GM18499 (cell line): ENCODE results near the gene ADCY5.

Source experiments
- ATAC-seq: cut with Tn5 transposase; IDR thresholded peaks from one replicate; pipeline ENCODE4 v1.9.1; 2021; ENCODE audit warnings: moderate number of reproducible peaks; ENCODE audit not compliant: insufficient read depth, unreplicated experiment

Gene ADCY5

DNA sequence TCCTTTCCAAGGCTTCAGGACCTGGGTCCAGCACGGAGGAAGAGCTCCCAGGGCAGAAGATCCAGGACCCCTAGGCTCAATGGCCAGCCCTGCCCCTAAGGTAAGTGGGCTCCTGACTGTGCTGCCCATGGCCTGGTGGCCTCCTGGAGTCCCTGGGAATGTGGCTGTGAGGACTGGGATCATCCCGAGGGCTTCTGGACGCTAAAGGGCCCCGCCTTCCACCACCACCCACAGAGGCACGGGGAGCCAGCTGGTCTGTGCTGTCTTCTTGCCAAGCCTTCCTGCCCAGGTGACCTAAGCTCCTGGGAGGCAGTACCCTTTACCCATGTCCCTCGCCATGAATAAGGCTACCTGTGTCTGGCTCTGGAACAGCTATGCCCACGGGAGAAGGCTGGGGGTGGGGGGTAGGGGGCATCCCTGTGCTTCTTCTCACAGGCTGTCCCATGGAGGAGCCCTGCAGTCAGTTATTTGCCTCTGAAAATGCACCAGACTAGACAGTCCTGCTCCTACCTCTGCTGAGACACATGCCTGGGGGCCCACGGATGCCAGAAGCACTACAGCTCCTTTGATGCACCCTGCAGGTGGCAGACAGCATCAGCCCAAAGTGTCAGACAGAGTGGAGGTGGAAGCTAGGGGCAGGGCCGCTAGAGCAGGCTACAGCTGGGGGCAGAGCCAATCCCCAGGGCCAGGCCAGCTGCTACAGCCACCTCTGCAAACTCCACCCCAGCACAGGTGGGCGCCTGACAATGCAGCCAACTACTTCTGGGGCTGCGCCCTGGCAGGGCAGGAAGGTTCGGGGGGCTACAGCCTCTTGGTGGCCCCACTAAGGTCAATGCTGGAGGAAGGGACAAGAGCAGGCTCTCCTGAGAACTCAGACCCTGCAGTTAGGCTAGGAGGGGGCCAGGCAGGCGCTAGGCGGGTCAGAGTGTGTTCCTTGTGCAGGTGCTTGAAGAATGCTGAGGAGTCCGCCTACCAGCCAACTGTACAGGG, 156.3 kb downstream of the ADCY5 start:
- ATAC-seq = no peak

DNA sequence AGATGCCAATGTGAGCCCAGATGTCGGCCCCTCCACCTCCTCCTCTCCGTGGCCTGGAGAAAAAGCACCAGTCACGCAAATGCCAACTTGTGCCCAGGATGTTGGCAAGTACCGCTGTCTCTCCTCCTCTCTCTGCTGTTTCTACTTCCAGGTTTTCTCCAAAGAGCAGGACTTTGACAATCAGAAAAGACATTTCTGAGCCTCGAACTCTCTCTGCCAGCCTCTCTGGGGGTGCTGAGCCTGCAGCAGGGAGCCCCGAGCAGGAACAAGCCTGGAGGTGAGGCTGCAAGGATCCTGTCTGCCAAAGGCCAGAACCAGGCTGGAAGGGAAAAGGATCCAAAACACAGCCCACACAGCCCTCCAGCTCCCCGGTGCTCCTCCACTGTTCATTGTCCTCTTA, 157.5 kb downstream of the ADCY5 start:
- ATAC-seq = no peak

DNA sequence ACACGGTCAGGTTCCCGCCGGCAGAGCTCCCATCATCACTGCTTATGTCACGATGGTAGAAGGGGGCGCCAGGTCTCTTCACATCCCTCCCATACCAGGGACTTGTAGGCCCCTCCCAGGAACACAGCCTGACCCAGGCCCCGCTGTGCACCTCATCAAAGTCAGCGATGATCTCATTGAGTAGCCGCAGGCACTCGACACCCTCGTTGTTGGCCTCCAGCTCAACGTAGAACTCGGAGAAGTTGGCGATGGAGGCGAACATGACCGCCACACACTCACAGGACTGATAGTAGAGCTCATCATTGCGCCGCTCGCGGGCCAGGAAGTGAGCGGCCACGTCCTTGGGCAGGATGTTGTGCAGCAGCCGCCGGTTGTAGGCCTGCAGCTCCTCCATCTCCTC, 157.9 kb downstream of the ADCY5 start:
- ATAC-seq = no peak

DNA sequence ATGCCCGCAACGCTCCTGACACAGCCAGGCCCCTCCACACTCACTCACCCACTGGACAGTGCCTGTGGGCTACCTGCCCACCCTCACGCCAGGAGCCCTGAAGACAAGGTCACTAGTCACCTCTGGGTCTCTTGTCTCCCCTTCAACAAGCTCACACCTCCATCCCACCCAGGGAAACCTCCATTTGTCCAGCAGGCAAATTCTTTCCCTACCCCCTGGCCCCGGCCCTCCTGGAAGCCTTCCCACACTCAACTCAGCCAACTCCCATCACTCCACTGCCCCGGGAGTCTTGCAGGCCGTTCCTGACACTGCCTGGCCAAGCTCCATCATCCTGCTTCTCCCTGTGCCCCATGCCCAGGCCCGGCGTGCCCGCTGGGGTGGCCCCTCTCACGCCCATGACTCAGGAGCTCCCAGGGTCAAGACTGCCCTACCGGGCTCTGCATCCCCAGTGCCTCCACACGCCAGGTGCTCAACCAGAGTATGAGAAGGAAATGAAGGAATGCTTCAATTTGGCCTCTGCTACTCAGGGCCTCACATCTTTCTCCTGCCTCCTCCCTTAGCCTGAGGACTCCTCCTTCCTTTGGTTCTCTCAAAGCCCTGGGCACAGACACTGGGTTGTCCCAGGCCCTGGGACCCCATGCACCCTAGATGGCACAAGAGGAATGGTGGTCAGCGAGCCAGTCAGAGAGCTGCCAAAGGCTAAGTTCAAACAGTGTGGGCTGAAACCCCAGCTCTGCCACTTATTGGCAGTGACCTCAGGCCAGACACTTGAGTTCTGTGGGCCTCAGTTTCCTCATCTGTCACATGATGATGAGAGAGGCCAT, 158.6 kb downstream of the ADCY5 start:
- no peak for ATAC-seq

DNA sequence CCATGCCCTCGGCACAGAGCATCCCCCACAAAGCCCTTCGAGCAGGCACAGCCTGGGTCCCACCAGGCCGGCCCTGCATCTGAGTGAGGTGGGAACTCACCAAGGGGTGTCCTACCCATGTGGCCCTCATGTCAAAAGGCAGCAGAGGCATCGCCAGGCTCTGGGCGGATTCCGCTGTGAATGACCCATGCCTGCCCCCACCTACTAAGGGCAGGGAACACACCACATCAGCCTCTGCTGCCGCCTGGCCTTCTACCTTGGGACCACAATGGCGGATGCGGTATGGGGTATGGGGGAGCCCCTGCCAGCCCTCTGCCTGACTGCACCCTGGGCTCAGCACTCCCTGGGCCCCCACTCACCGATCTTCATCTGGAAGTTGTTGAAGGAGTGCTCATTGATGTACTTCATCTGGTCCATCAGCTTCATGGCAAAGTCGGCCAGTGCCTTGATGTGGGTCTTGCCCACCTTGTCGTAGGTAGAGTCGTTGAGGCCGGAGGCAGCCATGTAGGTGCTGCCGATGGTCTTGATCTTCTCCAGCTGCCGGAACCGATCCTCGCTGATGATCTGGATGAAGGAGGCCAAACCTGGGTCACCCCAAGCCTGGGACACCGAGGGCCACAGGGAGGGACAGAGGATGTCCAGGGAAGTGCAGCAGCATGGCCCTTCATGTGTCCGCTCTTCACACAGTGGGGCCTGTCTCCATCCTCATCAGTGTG, 159.3 kb downstream of the ADCY5 start:
- ATAC-seq = no peak

DNA sequence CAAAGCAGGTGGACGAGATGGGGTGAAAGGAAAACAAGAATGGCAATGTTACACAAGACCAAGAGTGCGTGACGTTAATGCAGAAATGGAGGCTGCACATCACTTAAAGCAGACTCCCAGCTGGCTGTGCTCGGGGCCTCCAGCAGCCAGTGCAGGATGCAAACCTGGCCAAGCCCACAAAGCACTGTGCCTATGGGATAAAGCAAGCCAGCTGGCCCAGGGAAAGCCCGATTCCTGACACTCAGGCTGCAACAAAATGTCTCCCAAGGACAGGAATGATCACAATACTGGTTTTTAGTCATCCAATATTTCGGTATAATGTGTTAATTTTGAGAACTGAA, 161.0 kb downstream of the ADCY5 start:
- ATAC-seq = no peak

DNA sequence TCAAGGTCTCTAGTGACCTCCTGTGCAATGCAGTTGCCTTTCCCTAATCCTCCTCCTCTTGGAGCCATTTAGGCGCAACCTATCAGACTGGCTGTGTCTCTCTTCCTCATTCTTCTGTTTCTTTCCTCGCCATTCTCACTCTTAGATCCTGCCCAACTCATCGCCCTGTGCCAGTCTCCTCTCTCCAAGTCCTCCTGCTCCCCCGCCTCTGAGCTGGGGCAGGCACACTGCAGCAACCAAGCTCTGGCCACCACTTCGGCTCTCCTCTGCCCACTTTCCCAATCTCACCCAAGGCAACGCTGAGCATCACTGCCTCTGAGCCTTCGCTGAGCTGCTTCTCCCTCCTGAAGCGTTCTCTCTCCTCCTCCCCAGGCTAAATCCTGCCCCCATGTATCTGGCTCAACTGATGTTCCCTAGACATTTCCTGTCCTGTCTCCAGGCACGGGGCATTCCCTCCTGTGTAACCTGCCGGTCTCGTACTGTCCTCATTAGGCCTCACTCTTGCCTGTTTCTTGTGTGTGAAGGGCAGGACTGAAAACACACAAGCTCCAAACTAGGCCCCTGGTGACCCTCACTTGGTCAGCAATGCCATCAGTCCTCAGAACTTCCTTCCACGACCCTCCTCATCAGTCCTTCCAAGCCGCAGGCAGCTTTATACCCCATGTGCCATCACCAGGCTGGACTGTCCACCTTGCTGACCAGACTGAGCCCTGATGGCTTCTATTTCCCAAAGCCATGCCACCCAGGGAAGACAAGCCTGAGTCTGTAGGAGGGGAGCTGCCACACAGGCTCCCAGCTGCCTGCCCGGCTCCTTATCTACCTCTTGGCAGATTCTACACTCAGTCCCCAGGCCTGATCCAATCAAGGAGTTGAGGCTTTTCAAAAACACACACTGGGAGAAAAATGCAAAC, 161.6 kb downstream of the ADCY5 start:
- no peak for ATAC-seq

DNA sequence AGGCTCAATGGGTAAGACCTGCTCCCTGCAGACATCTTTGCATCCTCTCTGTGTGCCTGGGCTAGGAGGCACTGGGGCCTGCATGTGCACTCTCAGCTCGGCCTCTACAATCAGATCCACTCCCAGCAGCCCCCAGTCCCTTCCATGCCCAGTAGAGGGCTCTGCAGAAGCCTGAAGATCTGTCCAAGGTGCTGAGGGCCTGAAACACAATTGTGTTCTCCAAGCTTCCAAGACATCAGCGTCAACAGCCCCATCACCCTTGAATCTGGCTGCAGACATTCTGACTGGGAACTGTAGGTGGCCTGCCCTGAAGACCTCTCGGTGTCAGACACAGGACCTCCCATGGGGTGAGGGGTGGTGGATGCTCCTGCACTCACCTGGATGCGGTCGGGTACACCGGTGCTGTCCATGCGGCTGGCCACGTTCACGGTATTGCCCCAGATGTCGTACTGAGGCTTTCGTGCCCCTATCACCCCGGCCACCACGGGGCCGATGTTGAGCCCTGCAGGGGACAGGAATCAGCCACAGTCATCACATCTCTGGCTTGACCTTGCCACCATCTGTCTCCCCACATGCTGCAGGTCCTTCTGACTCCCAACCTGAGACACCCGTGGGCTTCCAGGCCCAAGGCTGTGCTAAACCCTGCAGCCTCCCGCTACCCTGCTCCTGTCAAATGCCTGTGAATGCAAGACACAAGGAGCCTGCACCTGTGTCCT, 162.4 kb downstream of the ADCY5 start:
- ATAC-seq = no peak

DNA sequence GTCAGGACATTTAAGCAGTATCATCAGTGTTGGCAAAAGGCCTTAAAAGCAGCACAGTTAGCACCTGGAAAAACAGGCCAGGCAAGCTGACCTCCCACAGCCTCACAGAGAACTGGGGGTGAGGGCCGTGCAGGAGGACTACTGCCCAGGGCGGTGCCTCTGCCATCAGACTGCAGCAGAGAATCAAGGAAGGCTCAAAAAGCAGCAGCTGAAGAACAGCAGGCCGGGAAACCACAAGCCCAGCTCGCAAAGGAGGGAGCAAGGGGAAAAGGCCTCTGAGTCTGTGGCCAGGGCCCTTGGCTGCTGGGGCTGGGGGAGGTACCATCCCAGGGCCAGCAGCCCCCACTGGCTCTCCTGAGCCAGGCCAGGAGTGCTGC, 163.0 kb downstream of the ADCY5 start:
- no peak for ATAC-seq

DNA sequence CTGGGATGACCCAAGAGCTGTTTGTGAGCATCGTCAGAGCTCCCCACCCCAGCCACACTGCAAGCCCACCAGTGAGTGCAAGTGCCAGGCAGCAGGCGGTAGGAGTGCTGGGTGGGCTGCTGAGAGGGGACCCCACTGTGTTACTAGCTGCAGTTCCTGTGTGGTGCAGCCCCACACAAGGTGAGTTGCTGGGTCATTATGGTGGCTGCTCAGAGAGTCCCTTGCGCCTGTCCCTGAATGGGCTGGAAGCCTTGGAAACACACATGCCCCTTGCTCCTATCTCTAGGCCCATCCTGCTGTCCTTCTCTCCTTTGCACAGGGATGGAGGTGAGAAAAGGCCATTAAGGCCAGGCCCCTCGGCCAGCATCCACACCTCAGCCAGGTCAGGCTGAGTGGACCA, 163.4 kb downstream of the ADCY5 start:
- no peak for ATAC-seq

DNA sequence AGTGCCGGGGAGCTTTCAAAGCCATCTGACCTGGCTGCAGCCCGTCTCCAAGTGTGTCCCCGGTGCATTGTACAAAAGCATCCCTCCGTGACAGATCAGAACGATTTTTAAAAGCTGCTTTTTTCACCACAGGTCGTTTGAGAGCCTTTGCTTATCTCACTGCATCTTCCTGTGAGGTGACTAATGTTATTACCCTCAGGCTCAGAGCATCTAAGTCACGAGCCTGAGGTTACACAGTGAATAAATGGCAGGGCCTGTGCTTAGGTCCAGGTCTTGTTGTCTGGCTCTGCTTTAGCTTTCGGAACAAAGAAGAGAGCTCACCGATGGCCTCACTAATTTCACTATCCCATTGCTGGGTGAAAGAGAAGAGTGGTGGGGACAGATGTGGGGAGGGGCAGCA, 163.8 kb downstream of the ADCY5 start:
- ATAC-seq = no peak

DNA sequence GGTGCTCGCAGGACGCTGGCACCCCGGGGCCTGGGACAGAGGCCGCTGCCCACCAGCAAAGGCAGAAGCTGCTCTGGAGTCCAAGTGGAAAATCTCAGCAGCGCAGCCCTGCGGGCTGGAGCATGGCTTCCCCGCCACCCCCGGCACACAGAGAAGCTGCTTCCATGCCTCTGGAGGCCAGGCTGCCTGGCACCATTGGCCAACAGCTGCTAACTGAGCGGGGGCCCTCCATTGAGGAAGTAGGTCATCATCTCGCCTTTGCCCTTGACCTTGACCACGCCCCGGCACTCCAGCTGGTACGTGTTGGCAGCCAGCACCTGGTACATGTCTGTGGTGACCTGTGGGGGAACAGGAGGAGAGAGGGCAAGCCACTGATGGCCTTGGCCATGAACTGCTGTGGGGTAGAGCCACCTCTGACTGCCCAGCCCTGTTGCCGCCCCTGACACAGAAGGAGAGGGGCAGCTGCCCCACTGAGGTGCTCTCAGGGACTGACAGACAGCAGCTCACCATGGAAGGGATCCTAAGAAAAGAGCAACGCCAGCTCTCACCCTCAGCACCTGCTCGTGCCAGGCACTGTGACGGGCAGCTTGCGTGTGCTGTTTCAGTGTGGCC, 164.4 kb downstream of the ADCY5 start:
- no peak for ATAC-seq

DNA sequence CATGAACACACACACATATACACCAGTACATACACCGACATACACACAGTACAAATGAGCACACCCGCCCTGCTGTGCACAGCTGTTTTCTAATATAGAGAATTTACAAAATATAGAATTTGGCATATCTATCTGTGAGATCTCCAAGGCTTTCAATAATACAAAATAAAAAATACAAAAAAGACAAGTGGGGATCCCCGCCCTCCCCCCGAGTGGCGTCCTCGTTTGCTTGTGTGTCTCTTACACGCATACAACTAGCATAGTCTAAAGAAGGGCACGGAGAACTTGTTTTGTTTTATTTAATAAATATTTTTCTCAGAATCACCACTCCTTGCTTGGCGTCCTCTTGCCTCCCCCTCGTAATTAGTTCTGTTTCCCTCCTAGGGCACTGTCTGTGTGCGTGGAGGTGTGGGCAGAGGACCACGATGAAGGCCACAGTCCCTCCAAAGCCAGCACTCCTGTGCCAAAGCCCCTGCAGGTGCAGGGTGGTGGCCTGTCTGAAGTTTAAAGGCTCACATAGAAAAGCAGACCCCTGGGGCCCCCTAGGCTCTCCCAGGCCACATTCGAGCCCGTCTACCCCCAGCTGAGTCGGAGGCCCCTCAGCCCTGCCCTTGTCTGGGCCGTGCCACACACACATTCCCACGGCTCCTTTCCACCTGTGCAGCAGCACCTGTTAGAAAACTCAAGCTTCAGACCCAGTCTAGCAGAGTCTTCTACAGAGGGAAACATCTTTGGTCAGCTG, 165.1 kb downstream of the ADCY5 start:
- ATAC-seq = no peak

DNA sequence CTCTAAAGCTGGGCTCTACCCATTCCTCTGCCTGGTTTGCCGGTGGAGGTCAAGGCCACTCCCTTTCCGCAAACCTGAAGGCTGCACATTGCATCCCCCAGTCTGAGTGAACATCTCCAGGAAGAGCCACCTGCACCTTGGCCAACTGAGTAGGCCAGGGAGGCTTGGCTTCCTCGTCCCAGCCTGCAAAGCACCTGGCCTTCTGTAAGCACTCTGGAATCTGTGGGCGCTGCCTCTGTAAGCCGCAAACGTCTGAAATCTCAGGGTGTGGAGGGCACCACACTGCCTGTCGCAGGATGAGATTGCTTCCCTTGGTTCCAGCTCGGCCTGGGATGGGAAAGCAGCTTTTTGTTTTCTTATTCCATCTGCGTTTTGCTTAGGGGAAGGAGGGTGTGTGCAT, 165.8 kb downstream of the ADCY5 start:
- no peak for ATAC-seq

DNA sequence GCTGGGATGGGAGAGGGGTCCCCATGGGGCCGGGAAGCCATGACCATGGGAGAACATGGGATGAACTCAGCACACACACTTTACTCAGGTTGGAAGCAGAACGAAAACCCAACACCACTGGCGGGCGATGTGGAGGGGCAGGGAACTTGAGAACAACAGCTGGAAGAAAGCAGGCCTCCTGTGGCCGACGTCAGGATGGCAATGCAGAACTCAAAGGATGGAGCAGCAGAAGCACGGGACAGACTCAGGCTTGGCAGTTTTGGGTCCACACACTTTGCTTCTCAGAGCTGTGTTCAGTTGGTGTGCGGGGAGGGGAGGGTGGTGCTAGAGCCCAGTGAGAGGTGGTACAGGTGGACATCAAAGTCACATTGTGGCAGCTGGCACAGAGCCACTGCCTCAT, 166.4 kb downstream of the ADCY5 start:
- no peak for ATAC-seq

DNA sequence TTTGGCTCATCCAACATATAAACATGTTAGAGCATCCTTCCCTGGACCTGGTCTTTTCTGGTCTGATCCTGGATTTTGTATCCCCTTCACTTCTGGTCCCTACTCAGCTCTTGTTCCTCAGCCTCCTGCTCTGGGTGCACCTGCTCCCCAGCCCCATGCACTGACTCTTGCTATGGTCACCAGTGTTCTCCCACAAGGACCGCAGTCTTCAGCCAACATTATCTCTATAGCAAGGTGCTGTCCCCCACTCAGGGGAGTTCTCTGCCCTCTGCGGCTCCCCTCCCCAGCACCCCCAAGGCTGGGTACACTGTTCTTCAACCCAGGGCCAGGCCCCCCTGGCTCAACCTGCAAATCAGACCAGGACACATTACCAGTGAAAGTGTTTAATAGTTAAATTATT, 167.0 kb downstream of the ADCY5 start:
- no peak for ATAC-seq

DNA sequence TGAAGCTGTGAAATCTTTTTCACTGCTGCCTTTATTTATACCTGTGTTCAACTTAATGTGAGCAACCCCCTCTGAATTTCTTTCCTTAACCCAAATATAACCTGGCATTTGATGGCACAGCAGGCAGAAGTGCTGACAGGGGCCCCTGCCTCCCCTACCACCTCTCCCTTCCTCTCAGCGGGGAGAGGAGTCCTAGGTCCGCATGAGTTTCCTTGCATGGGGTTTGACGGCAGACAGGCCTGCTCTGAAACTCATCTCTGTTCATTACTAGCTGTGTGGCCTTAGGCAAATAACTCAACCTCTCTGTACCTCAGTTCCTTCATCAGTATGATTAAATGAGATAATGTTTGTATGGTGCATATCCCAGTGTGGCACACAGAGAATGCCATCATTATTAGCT, 167.5 kb downstream of the ADCY5 start:
- no peak for ATAC-seq

DNA sequence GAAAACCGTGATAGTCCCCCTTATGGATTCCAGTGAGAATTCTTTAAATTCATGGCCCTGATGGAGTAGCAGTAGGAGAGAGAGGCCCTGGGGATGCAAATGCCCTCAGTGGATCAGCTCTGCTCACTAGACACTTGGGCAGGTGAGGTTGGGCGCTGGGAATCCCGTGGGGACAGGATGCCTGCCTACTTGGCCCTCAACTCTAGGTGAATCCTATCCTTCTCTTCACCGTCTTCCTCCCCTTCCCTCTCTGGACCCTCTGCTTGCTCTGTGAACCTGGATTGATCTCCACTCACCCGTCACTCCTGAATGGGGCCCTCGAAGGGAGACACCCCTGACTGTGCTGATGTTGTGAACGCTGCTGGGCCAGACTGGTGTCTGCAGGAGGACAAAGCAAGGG, 169.8 kb downstream of the ADCY5 start:
- no peak for ATAC-seq
